ENCODE measurements around the gene SLC27A2.
"Not testable (repeated sequence)": the region's sequence is repeated elsewhere in the genome, so short reads cannot be mapped to it uniquely, and the experiment has no call there.

The SLC27A2 gene

DNA sequence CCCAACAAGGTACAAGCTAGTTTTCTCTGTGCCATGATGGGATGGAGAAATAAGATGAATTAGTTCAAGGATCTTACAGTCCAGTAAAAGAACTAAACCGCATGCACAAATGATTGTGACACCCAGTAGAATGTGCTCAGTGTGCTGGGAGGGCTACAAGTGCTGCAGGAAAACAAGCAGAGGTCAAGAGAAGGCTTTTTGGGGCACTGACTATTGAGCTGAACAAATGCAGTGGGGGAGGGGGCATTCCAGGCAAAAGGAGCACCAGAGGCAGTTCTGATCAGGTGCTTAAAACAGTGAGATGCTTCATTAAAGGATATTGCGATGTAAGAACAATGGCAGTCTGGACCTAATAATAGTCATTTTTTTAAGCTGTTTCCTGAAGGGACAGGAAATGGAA, 6.0 kb downstream of the SLC27A2 start:
- Histone ChIP-seq H3K4me3 (ENCODE audit: low read depth in 1 of 2, low read length in 1 of 2) (no peak overlapping the region), H3K27ac (no peak overlapping the region), H3K36me3 (no peaks in the 10 kb centered on the region), H3K4me1 (ENCODE audit: control insufficient read depth in 1 of 2, insufficient read depth in 1 of 2, low read depth in 1 of 2, low read length in 1 of 2) (peaks cover 20 to 30% of the 10 kb centered on the region in 2 experiments), H3K27me3 (no peaks in the 10 kb centered on the region), H3K9me3 (no peaks in the 10 kb centered on the region)
- TF ChIP-seq, protein P1, sequence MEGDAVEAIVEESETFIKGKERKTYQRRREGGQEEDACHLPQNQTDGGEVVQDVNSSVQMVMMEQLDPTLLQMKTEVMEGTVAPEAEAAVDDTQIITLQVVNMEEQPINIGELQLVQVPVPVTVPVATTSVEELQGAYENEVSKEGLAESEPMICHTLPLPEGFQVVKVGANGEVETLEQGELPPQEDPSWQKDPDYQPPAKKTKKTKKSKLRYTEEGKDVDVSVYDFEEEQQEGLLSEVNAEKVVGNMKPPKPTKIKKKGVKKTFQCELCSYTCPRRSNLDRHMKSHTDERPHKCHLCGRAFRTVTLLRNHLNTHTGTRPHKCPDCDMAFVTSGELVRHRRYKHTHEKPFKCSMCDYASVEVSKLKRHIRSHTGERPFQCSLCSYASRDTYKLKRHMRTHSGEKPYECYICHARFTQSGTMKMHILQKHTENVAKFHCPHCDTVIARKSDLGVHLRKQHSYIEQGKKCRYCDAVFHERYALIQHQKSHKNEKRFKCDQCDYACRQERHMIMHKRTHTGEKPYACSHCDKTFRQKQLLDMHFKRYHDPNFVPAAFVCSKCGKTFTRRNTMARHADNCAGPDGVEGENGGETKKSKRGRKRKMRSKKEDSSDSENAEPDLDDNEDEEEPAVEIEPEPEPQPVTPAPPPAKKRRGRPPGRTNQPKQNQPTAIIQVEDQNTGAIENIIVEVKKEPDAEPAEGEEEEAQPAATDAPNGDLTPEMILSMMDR (IDR thresholded peaks at IDR 0.05), result no peak

- not testable (repeated sequence) for H3K36me3 ChIP-seq; H3K4me3 ChIP-seq (ENCODE audit: low read depth in 1 of 2, low read length in 1 of 2); H3K9me3 ChIP-seq; H3K27ac ChIP-seq; H3K27me3 ChIP-seq
- peaks cover 12 to 22% of the 10 kb centered on the region in 2 experiments for H3K4me1 ChIP-seq (ENCODE audit: control insufficient read depth in 1 of 2, insufficient read depth in 1 of 2, low read depth in 1 of 2, low read length in 1 of 2)
Observed at GRCh38 chr15:50188793-50189192, 6.8 kb downstream of the SLC27A2 start.

DNA sequence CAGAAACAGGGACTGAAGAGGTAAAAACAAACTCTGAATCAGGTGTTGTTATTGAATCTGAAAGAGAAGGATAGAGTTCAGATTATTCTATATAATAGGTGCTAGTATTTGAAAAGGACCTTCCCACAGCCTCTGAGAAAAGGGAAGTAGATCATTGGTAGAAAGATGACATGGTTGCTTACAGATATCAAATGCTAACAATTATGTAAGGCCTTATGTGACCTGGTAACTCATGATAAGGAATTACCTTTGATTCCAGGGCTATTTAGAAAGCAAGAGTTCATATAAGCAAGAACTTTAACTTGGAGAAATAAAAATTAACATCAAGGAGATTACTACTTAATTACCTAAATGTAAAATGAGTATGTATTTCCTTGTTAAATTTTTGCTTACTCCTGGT, 7.6 kb downstream of the SLC27A2 start:
- Histone ChIP-seq H3K9me3 (no peaks in the 10 kb centered on the region), H3K4me1 (ENCODE audit: control insufficient read depth in 1 of 2, insufficient read depth in 1 of 2, low read depth in 1 of 2, low read length in 1 of 2) (peaks cover 7 to 17% of the 10 kb centered on the region in 2 experiments), H3K27ac (peak overlapping the region; percentile 23), H3K27me3 (no peaks in the 10 kb centered on the region), H3K36me3 (no peaks in the 10 kb centered on the region), H3K4me3 (ENCODE audit: low read depth in 1 of 2, low read length in 1 of 2) (no peak overlapping the region)
- TF ChIP-seq, protein P1 (IDR thresholded peaks at IDR 0.05), result no peak

GRCh38 chr15:50190166-50190570, 8.2 kb downstream of the SLC27A2 start:
- TF ChIP-seq, protein P1 (IDR thresholded peaks at IDR 0.05), result no peak
- Histone ChIP-seq H3K9me3 (no peaks in the 10 kb centered on the region), H3K36me3 (no peaks in the 10 kb centered on the region)

GRCh38 chr15:50190723-50191122, 8.7 kb downstream of the SLC27A2 start:
- H3K4me1 ChIP-seq (ENCODE audit: control insufficient read depth in 1 of 2, insufficient read depth in 1 of 2, low read depth in 1 of 2, low read length in 1 of 2), result peaks cover 4 to 17% of the 10 kb centered on the region in 2 experiments
- H3K27me3 ChIP-seq, result no peaks in the 10 kb centered on the region
- no peak overlapping the region for H3K4me3 ChIP-seq (ENCODE audit: low read depth in 1 of 2, low read length in 1 of 2)
- no peaks in the 10 kb centered on the region for H3K36me3 ChIP-seq
- TF ChIP-seq, protein P1 (IDR thresholded peaks at IDR 0.05), result no peak
- no peaks in the 10 kb centered on the region for H3K9me3 ChIP-seq
- H3K27ac ChIP-seq, result no peak overlapping the region

More at GRCh38 chr15:50190166-50190570, 8.2 kb downstream of the SLC27A2 start:
- Histone ChIP-seq H3K4me3 (ENCODE audit: low read depth in 1 of 2, low read length in 1 of 2) (no peak overlapping the region), H3K4me1 (ENCODE audit: control insufficient read depth in 1 of 2, insufficient read depth in 1 of 2, low read depth in 1 of 2, low read length in 1 of 2) (peaks cover 5 to 17% of the 10 kb centered on the region in 2 experiments), H3K27me3 (no peaks in the 10 kb centered on the region), H3K27ac (peak overlapping the region; percentile 23)

DNA sequence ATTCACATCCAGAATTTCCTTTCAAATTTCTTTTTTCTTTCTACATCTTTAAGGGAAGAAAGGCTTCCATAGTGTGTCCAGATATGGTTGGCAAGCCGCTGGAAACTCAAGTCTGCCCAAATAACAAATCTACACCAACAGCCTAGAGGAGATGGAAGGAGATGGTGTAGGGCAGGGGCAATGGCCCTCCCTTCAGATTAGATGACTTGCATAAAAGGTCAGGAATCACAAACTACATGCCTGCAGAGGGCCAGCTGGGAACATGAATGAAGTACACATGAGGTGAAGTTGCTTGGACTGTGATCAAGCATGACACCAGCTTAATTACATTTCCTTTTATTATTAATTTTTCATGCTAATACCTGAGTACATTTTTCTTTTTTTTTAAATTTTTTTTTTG, 10.2 kb downstream of the SLC27A2 start:
- Histone ChIP-seq H3K27me3 (no peaks in the 10 kb centered on the region), H3K9me3 (no peaks in the 10 kb centered on the region), H3K4me3 (ENCODE audit: low read depth in 1 of 2, low read length in 1 of 2) (no peak overlapping the region), H3K36me3 (no peaks in the 10 kb centered on the region), H3K27ac (no peak overlapping the region), H3K4me1 (ENCODE audit: control insufficient read depth in 1 of 2, insufficient read depth in 1 of 2, low read depth in 1 of 2, low read length in 1 of 2) (peaks cover 4 to 15% of the 10 kb centered on the region in 2 experiments)
- TF ChIP-seq, protein P1 (IDR thresholded peaks at IDR 0.05), result no peak
